SK-N-SH treated with all-trans-retinoic acid at 6 μM for 48 hours (cell line): Measurements from ENCODE around the gene SKP1.

ENCODE experiments used
- ISL1 ChIP-seq: fragments of 250-450 bp; sonication (Bioruptor Pico); IDR thresholded peaks from 2 replicates; pipeline ENCODE4 v2.1.2; 2022; ENCODE audit warnings: mild to moderate bottlenecking, moderate library complexity
- ZFP3 ChIP-seq: fragments of 250-450 bp; sonication (Bioruptor Pico); IDR thresholded peaks from 2 replicates; pipeline ENCODE4 v1.5.0; 2020; ENCODE audit warnings: mild to moderate bottlenecking, moderate library complexity
- ZFP30 ChIP-seq: fragments of 450-650 bp; formaldehyde crosslinking; IDR thresholded peaks from 2 replicates; pipeline ENCODE4 v1.5.0; 2022; ENCODE audit warnings: mild to moderate bottlenecking, moderate library complexity

DNA sequence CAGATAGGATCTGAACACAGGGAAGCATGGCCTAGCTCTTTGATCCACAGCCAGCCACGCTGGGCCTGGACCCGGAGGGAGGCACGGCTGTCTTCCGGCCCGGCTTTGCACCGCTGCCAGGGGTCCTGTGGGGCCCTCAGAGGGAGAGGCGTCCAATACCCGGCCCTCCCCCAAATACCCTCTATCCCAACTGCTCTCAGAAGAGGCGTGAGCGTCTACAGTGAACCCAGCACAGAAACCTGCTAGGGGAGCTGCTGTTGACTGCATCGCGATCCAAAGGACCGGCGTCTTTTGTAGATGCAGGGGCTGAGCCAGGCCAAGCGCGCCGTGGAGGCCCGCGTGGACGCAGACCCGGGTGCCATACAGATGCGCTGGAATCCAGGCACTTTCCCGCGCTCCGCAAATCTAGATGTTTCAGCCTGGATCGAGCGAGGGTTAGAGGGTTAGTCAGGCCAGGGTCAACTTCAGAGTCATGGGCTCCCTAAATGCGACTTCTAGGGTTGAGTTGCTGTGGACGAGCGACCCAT lies 63.3 kb downstream of the SKP1 start:
- no peak for TF ChIP-seq ISL1 (CRISPR knock-in tag)
- no peak for TF ChIP-seq ZFP3 (CRISPR knock-in tag)
- no peak for TF ChIP-seq ZFP30
